ENCODE measurements around the gene PHF20.

GRCh38 chr20:35772563-35773058 lies 796 bp downstream of the PHF20 start:
- TF ChIP-seq EZH2 (IDR thresholded peaks at IDR 0.05; ENCODE audit: insufficient read depth, poor library complexity, severe bottlenecking) (no peak), EZH2phosphoT487 (IDR thresholded peaks at IDR 0.05; ENCODE audit: insufficient read depth, low read depth) (no peak)
